HepG2 (cell line): ENCODE data around the gene POC1A. TPM values are rescaled to one million over a fixed set of nuclear protein-coding genes. Genes with fewer than 3 reads are reported as not detected.

Source experiments
- ADNP ChIP-seq: sonication (generic); formaldehyde crosslinking; IDR thresholded peaks from 2 replicates; pipeline ENCODE4 v1.4.0; 2020; ENCODE audit warnings: missing genetic modification reagents
- CHCHD3 ChIP-seq: sonication (generic); formaldehyde crosslinking; IDR thresholded peaks from 2 replicates; pipeline ENCODE4 v1.8.0; 2022; ENCODE audit warnings: mild to moderate bottlenecking, missing genetic modification reagents, moderate library complexity
- CREM ChIP-seq, 2 experiments: sonication (generic) in 1 of 2; formaldehyde crosslinking in 1 of 2; IDR thresholded peaks; 2 replicates each; pipeline versions ENCODE4 v1.4.0 to v1.6.1; 2016 to 2020; ENCODE audit warnings: antibody characterized with exemption in 1 of 2, mild to moderate bottlenecking in 1 of 2, missing genetic modification reagents in 1 of 2
- EP300 ChIP-seq, 3 experiments: sonication (generic) in 1 of 3; formaldehyde crosslinking in 1 of 3; IDR thresholded peaks; 2 replicates each; pipeline versions ENCODE4 v1.5.1 to v1.6.1; 2011 to 2020; ENCODE audit warnings: low read depth in 2 of 3, low read length in 2 of 3, borderline replicate concordance in 1 of 3, improper control_type of control experiment in 1 of 3, mild to moderate bottlenecking in 1 of 3, missing genetic modification reagents in 1 of 3, moderate library complexity in 1 of 3
- HIC2 ChIP-seq: sonication (generic); formaldehyde crosslinking; IDR thresholded peaks from 2 replicates; pipeline ENCODE4 v1.9.0; 2022; ENCODE audit warnings: low read depth, missing genetic modification reagents
- HNRNPLL ChIP-seq: fragments of 200-400 bp; formaldehyde crosslinking; IDR thresholded peaks from 2 replicates; pipeline ENCODE4 v1.6.1; 2017; ENCODE audit warnings: mild to moderate bottlenecking, low read depth, low read length; ENCODE audit not compliant: poor library complexity, severe bottlenecking
- MAFF ChIP-seq: IDR thresholded peaks from 2 replicates; pipeline ENCODE4 v1.6.1; 2011; ENCODE audit warnings: low read depth, low read length, improper control_type of control experiment
- MTA1 ChIP-seq: sonication (generic); formaldehyde crosslinking; IDR thresholded peaks from 2 replicates; pipeline ENCODE4 v1.4.0; 2020; ENCODE audit warnings: missing genetic modification reagents, mild to moderate bottlenecking, borderline replicate concordance
- NFYC ChIP-seq: IDR thresholded peaks from 2 replicates; pipeline ENCODE4 v1.6.1; 2016; ENCODE audit warnings: missing genetic modification reagents, missing compliant biosample characterization
- SP1 ChIP-seq, 2 experiments: fragments of 450-650 bp in 1 of 2; sonication (generic) in 1 of 2; formaldehyde crosslinking in 1 of 2; IDR thresholded peaks; 2 replicates each; pipeline versions ENCODE4 v1.4.0 to v1.6.1; 2016 to 2020; ENCODE audit warnings: missing genetic modification reagents in 1 of 2
- SRSF1 ChIP-seq: fragments of 200-400 bp; formaldehyde crosslinking; optimal IDR thresholded peaks from 2 replicates; pipeline ENCODE3; 2017; ENCODE audit warnings: mild to moderate bottlenecking, low read depth, low read length, moderate library complexity
- YEATS2 ChIP-seq: sonication (generic); formaldehyde crosslinking; IDR thresholded peaks from 2 replicates; pipeline ENCODE4 v1.4.0; 2020; ENCODE audit warnings: missing genetic modification reagents, borderline replicate concordance
- ZBTB21 ChIP-seq: sonication (generic); formaldehyde crosslinking; IDR thresholded peaks from 2 replicates; pipeline ENCODE4 v1.4.0; 2020; ENCODE audit warnings: missing genetic modification reagents
- ZBTB49 ChIP-seq: sonication (generic); formaldehyde crosslinking; IDR thresholded peaks from 2 replicates; pipeline ENCODE4 v1.4.0; 2020; ENCODE audit warnings: missing genetic modification reagents, borderline replicate concordance
- ZNF121 ChIP-seq: sonication (generic); formaldehyde crosslinking; IDR thresholded peaks from 2 replicates; pipeline ENCODE4 v1.5.0; 2020; ENCODE audit warnings: mild to moderate bottlenecking, missing genetic modification reagents
- ZNF180 ChIP-seq: sonication (generic); formaldehyde crosslinking; IDR thresholded peaks from 2 replicates; pipeline ENCODE4 v1.4.0; 2020; ENCODE audit warnings: low read depth, missing genetic modification reagents, borderline replicate concordance
- ZNF225 ChIP-seq: sonication (generic); formaldehyde crosslinking; IDR thresholded peaks from 2 replicates; pipeline ENCODE4 v1.4.0; 2020; ENCODE audit warnings: mild to moderate bottlenecking, missing genetic modification reagents
- ZNF260 ChIP-seq: sonication (generic); formaldehyde crosslinking; IDR thresholded peaks from 2 replicates; pipeline ENCODE4 v1.4.0; 2020; ENCODE audit warnings: missing genetic modification reagents, low read depth, mild to moderate bottlenecking, borderline replicate concordance
- ZNF280D ChIP-seq: sonication (generic); formaldehyde crosslinking; IDR thresholded peaks from 2 replicates; pipeline ENCODE4 v1.5.1; 2020; ENCODE audit warnings: mild to moderate bottlenecking, missing genetic modification reagents
- ZNF329 ChIP-seq: sonication (generic); formaldehyde crosslinking; IDR thresholded peaks from 2 replicates; pipeline ENCODE4 v1.9.0; 2021; ENCODE audit warnings: low read depth, mild to moderate bottlenecking, missing genetic modification reagents
- ZNF33A ChIP-seq: sonication (generic); formaldehyde crosslinking; IDR thresholded peaks from 2 replicates; pipeline ENCODE4 v1.5.1; 2020; ENCODE audit warnings: missing genetic modification reagents, mild to moderate bottlenecking, moderate library complexity, borderline replicate concordance
- polyA plus RNA-seq, 8 experiments: library from polyadenylated mRNA; depleted of rRNA in 3 of 8; stranded (reverse) in 7 of 8; unstranded in 1 of 8; fragments of >200 nt; fragmentation: Illumina TruSeq in 4 of 8; extraction: Trizol in 4 of 8; gene quantifications; 2 replicates each; pipeline versions ENCODE4 v1.2.1 to v1.2.3, GENCODE V29; 2011 to 2016; ENCODE audit warnings: low read depth in 4 of 8, missing spikeins in 1 of 8, mixed read lengths in 1 of 8; ENCODE audit not compliant: insufficient read depth in 1 of 8
- total RNA-seq, 5 experiments: library from RNA; depleted of rRNA; stranded (reverse); fragments of >200 nt; fragmentation: Illumina TruSeq; extraction: Trizol; gene quantifications; 2 replicates each; pipeline ENCODE4 v1.2.3, GENCODE V29; 2016; ENCODE audit warnings: low read depth in 1 of 5

Gene POC1A
- total and polyA plus RNA-seq, 2 of the 13 experiments (the other 11 are each of a cell fraction or from before 2014, with no cell fraction given), result 14.6 to 20.0 TPM

GRCh38 chr3:52056968-52057811 is 97.0 kb downstream of the POC1A start (continued):
- TF ChIP-seq CREM (IDR thresholded peaks at IDR 0.05) (peak; percentile 44), CREM (CRISPR knock-in tag; IDR thresholded peaks at IDR 0.05) (no peak), ZBTB49 (CRISPR knock-in tag) (no peak), ZNF329 (CRISPR knock-in tag) (no peak), ZNF121 (CRISPR knock-in tag) (no peak), HNRNPLL (peak; percentile 100), CHCHD3 (CRISPR knock-in tag) (no peak), ZBTB21 (CRISPR knock-in tag) (no peak), SP1 (IDR thresholded peaks at IDR 0.05) (peak; percentile 74; the same call in 1 of the 2 replicates), SP1 (CRISPR knock-in tag; IDR thresholded peaks at IDR 0.05) (peak; percentile 85), ZNF280D (CRISPR knock-in tag) (no peak), ZNF33A (CRISPR knock-in tag) (no peak), MAFF (no peak), YEATS2 (no peak; the same call in 1 of the 2 replicates), ZNF260 (no peak), NFYC (CRISPR knock-in tag) (peak; percentile 93), ZNF180 (CRISPR knock-in tag) (no peak), EP300 (IDR thresholded peaks at IDR 0.05; ENCODE audit: low read depth in 2 of 2, low read length in 2 of 2) (0 out of 4 replicates have a peak, but pooled peaks of 1 of the 2 experiments have one; percentile 7), EP300 (CRISPR knock-in tag; IDR thresholded peaks at IDR 0.05; ENCODE audit: borderline replicate concordance) (no peak), ZNF225 (CRISPR knock-in tag) (no peak), HIC2 (CRISPR knock-in tag) (peak; percentile 28; the same call in 1 of the 2 replicates), MTA1 (CRISPR knock-in tag) (no peak), SRSF1 (peak; percentile 23), ADNP (CRISPR knock-in tag) (no peak)
